Measurements from ENCODE around the gene METTL13. TPM values are rescaled to one million over a fixed set of nuclear protein-coding genes. Genes with fewer than 3 reads are reported as not detected.

METTL13 gene
- polyA plus RNA-seq, 3 donors from 2014 or later: 15.1 to 42.9 (median 19.9) TPM

- Mint-ChIP-seq H3K4me1 (no peaks in the 10 kb centered on the region), H3K4me3 (no peak overlapping the region), H3K36me3 (peaks cover 6 to 7% (median 6%) of the 10 kb centered on the region in 3 donors), H3K27ac (no peak overlapping the region), H3K27me3 (ENCODE audit: low read depth in 3 of 3) (no peaks in the 10 kb centered on the region), H3K9me3 (peaks cover 0 to 2% (median 0%) of the 10 kb centered on the region in 6 donors)
- DNase-seq: no peak
Observed at GRCh38 chr1:171819946-171820345, 38.5 kb downstream of the METTL13 start.

- no peak overlapping the region for H3K4me3 Mint-ChIP-seq
- DNase-seq: no peak
- peaks cover 14 to 26% (median 16%) of the 10 kb centered on the region in 3 donors for H3K36me3 Mint-ChIP-seq
- peaks cover 0 to 6% (median 0%) of the 10 kb centered on the region in 3 donors for H3K27me3 Mint-ChIP-seq (ENCODE audit: low read depth in 3 of 3)
- H3K9me3 Mint-ChIP-seq: peaks cover 2 to 19% (median 7%) of the 10 kb centered on the region in 6 donors
- H3K27ac Mint-ChIP-seq: no peak overlapping the region
- no peaks in the 10 kb centered on the region for H3K4me1 Mint-ChIP-seq
Observed at GRCh38 chr1:171826973-171827372, 45.5 kb downstream of the METTL13 start.

GRCh38 chr1:171828794-171829193, 47.3 kb downstream of the METTL13 start:
- no peaks in the 10 kb centered on the region for H3K4me1 Mint-ChIP-seq
- no peak overlapping the region for H3K27ac Mint-ChIP-seq
- peaks cover 0 to 6% (median 0%) of the 10 kb centered on the region in 3 donors for H3K27me3 Mint-ChIP-seq (ENCODE audit: low read depth in 3 of 3)
- H3K36me3 Mint-ChIP-seq: peaks cover 14 to 26% (median 16%) of the 10 kb centered on the region in 3 donors
- DNase-seq: no peak
- H3K9me3 Mint-ChIP-seq: peaks cover 2 to 19% (median 7%) of the 10 kb centered on the region in 6 donors
- H3K4me3 Mint-ChIP-seq: no peak overlapping the region

GRCh38 chr1:171833091-171833825, 51.8 kb downstream of the METTL13 start:
- no peaks in the 10 kb centered on the region for H3K4me1 Mint-ChIP-seq
- DNase-seq: no peak
- H3K27ac Mint-ChIP-seq: no peak overlapping the region
- peaks cover 0 to 5% (median 0%) of the 10 kb centered on the region in 3 donors for H3K36me3 Mint-ChIP-seq
- H3K27me3 Mint-ChIP-seq (ENCODE audit: low read depth in 3 of 3): no peaks in the 10 kb centered on the region
- H3K4me3 Mint-ChIP-seq: no peak overlapping the region
- H3K9me3 Mint-ChIP-seq: no peaks in the 10 kb centered on the region

- H3K9me3 Mint-ChIP-seq: no peaks in the 10 kb centered on the region
- H3K36me3 Mint-ChIP-seq: no peaks in the 10 kb centered on the region
- H3K4me3 Mint-ChIP-seq: no peak overlapping the region
- no peak for DNase-seq
- H3K27ac Mint-ChIP-seq: no peak overlapping the region
- H3K4me1 Mint-ChIP-seq: no peaks in the 10 kb centered on the region
- H3K27me3 Mint-ChIP-seq (ENCODE audit: low read depth in 3 of 3): no peaks in the 10 kb centered on the region
Observed at GRCh38 chr1:171834821-171835220, 53.4 kb downstream of the METTL13 start.

- Mint-ChIP-seq H3K4me3 (no peak overlapping the region), H3K27me3 (ENCODE audit: low read depth in 3 of 3) (peaks cover 0 to 5% (median 2%) of the 10 kb centered on the region in 3 donors), H3K9me3 (no peaks in the 10 kb centered on the region), H3K36me3 (no peaks in the 10 kb centered on the region), H3K4me1 (peaks cover 4 to 6% of the 10 kb centered on the region in 2 donors), H3K27ac (no peak overlapping the region)
- DNase-seq: no peak
Observed at GRCh38 chr1:171835891-171836290, 54.4 kb downstream of the METTL13 start.

- peak; percentile 87 to 90 (median 90) for DNase-seq
- no peaks in the 10 kb centered on the region for H3K36me3 Mint-ChIP-seq
- no peaks in the 10 kb centered on the region for H3K9me3 Mint-ChIP-seq
- H3K4me1 Mint-ChIP-seq: peaks cover 17 to 21% of the 10 kb centered on the region in 2 donors
- H3K27me3 Mint-ChIP-seq (ENCODE audit: low read depth in 3 of 3): peaks cover 5 to 18% (median 16%) of the 10 kb centered on the region in 3 donors
- peak within 1 kb of the TSS in 5 of 6 donors; percentile 62 to 76 (median 68) for H3K27ac Mint-ChIP-seq
- peak within 1 kb of the TSS; percentile 88 to 91 (median 88) for H3K4me3 Mint-ChIP-seq
Observed at GRCh38 chr1:171841050-171841910, 59.8 kb downstream of the METTL13 start, which contains the start of gene DNM3. Gene DNM3 (plus strand): TSS chr1:171841498. CDS start chr1:171841657, 159 bp downstream.

GRCh38 chr1:171841931-171842761, 60.7 kb downstream of the METTL13 start:
- H3K4me1 Mint-ChIP-seq: peaks cover 17 to 21% of the 10 kb centered on the region in 2 donors
- peak overlapping the region in 4 of 6 donors; percentile 20 to 70 (median 49) for H3K27ac Mint-ChIP-seq
- peaks cover 5 to 18% (median 16%) of the 10 kb centered on the region in 3 donors for H3K27me3 Mint-ChIP-seq (ENCODE audit: low read depth in 3 of 3)
- DNase-seq: peak; percentile 8 to 12 (median 10)
- peak overlapping the region; percentile 85 to 88 (median 88) for H3K4me3 Mint-ChIP-seq
- no peaks in the 10 kb centered on the region for H3K9me3 Mint-ChIP-seq
- no peaks in the 10 kb centered on the region for H3K36me3 Mint-ChIP-seq

- Mint-ChIP-seq H3K4me3 (no peak overlapping the region), H3K9me3 (no peaks in the 10 kb centered on the region), H3K27ac (no peak overlapping the region), H3K27me3 (ENCODE audit: low read depth in 3 of 3) (peaks cover 5 to 23% (median 16%) of the 10 kb centered on the region in 3 donors), H3K36me3 (no peaks in the 10 kb centered on the region), H3K4me1 (peaks cover 17 to 21% of the 10 kb centered on the region in 2 donors)
- DNase-seq: no peak
Observed at GRCh38 chr1:171844381-171844780, 62.9 kb downstream of the METTL13 start.

GRCh38 chr1:171845998-171846397, 64.5 kb downstream of the METTL13 start:
- H3K4me3 Mint-ChIP-seq: no peak overlapping the region
- no peaks in the 10 kb centered on the region for H3K9me3 Mint-ChIP-seq
- no peak overlapping the region for H3K27ac Mint-ChIP-seq
- H3K27me3 Mint-ChIP-seq (ENCODE audit: low read depth in 3 of 3): peaks cover 5 to 25% (median 13%) of the 10 kb centered on the region in 3 donors
- H3K36me3 Mint-ChIP-seq: no peaks in the 10 kb centered on the region
- peaks cover 12 to 13% of the 10 kb centered on the region in 2 donors for H3K4me1 Mint-ChIP-seq
- DNase-seq: no peak

All from immature natural killer cell (primary cell).